GM21737 (cell line): ENCODE measurements around the gene ZBTB12.
"Not testable (repeated sequence)": the region's sequence is repeated elsewhere in the genome, so short reads cannot be mapped to it uniquely, and the experiment has no call there.

Experiments used
- ATAC-seq: cut with Tn5 transposase; IDR thresholded peaks from one replicate; pipeline ENCODE4 v1.9.1; 2021; ENCODE audit warnings: mild to moderate bottlenecking, moderate library complexity; ENCODE audit not compliant: unreplicated experiment

ZBTB12 gene

GRCh38 chr6:31901953-31902643, at the start of gene ZBTB12:
Gene ZBTB12, minus strand, starts transcription at chr6:31902086. Its CDS starts 781 bp downstream, at chr6:31901305.
- no peak for ATAC-seq

DNA sequence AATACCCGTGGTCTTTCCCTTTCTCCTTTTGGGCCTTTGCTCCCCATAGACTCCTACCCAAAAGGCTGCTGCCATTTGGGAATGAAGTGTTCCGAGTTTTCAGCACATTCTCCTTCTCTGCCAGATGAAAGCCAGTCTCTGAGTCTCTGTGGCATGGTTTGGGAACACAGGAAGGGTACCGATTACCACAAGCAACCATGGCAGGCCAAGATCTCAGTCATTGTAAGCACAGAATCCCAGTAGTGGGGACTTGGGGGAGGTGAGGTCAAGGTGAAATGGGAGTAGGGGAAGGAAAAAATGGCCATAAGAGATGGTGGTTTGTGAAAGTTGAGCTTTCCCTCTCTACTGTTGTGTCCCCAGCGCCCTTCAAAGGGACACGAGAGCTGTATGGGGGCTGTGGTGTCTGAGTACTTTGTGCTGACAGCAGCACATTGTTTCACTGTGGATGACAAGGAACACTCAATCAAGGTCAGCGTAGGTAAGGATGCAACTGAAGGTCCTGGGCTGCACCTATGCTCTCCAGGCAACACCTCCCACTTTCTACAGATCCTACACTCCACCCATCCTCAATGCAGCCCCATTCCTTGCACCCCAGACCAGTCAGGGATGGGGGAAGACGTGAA, 48.2 kb upstream of the ZBTB12 start:
- ATAC-seq, result no peak

DNA sequence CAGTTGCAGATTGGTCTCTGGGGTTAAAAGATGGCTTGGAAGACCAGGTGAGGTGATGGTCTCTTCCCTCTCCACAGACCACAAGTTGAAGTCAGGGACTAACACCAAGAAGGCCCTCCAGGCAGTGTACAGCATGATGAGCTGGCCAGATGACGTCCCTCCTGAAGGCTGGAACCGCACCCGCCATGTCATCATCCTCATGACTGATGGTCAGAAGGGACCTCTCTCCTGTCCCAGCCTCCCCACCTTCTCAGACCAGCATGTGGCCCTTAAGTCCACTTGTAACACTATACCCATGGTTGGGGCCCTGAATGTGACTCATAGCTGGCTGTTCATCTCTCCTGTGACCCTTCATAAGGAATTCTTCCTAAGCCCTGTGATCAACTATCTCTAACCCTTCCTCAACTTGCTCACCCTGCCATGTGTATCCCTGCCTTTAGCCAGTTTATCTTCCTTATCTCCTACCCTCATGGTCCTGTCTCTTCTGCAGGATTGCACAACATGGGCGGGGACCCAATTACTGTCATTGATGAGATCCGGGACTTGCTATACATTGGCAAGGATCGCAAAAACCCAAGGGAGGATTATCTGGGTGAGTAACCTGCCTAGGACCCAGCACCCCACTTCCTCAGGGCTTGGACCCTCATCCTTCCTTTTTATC, 47.0 kb upstream of the ZBTB12 start:
- no peak for ATAC-seq

GRCh38 chr6:31948306-31948705, 46.4 kb upstream of the ZBTB12 start:
- no peak for ATAC-seq

GRCh38 chr6:31947864-31948263, 46.0 kb upstream of the ZBTB12 start:
- ATAC-seq, result no peak

GRCh38 chr6:31947070-31947675, 45.3 kb upstream of the ZBTB12 start:
- no peak for ATAC-seq

DNA sequence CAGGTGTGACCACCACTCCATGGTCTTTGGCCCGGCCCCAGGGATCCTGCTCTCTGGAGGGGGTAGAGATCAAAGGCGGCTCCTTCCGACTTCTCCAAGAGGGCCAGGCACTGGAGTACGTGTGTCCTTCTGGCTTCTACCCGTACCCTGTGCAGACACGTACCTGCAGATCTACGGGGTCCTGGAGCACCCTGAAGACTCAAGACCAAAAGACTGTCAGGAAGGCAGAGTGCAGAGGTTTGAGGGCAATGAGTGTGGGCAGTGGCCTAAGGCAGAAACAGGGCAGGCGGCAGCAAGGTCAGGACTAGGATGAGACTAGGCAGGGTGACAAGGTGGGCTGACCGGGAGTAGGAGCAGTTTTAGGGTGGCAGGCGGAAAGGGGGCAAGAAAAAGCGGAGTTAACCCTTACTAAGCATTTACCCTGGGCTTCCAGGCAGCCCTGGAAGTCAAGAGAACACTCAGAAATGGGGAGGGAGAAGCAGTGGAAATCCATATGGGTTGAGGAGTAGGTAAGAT, 44.5 kb upstream of the ZBTB12 start:
- no peak for ATAC-seq

DNA sequence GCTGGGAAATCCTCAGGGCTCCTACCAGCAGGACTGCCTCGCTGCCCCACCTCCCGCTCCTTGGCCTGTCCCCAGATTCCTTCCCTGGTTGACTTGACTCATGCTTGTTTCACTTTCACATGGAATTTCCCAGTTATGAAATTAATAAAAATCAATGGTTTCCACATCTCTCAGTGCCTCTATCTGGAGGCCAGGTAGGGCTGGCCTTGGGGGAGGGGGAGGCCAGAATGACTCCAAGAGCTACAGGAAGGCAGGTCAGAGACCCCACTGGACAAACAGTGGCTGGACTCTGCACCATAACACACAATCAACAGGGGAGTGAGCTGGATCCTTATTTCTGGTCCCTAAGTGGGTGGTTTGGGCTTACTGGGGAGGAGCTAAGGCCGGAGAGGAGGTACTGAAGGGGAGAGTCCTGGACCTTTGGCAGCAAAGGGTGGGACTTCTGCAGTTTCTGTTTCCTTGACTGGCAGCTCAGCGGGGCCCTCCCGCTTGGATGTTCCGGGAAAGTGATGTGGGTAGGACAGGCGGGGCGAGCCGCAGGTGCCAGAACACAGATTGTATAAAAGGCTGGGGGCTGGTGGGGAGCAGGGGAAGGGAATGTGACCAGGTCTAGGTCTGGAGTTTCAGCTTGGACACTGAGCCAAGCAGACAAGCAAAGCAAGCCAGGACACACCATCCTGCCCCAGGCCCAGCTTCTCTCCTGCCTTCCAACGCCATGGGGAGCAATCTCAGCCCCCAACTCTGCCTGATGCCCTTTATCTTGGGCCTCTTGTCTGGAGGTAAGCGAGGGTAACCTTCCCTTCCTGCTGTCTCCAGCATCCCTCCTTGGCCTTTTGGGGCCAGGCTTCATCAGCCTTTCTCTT, 43.9 kb upstream of the ZBTB12 start, which contains the start of gene CFB:
Gene CFB (plus strand): TSS at position 589 of the 863 bp plus-strand sequence. CDS start 127 bp downstream, at position 716.
- ATAC-seq, result no peak

DNA sequence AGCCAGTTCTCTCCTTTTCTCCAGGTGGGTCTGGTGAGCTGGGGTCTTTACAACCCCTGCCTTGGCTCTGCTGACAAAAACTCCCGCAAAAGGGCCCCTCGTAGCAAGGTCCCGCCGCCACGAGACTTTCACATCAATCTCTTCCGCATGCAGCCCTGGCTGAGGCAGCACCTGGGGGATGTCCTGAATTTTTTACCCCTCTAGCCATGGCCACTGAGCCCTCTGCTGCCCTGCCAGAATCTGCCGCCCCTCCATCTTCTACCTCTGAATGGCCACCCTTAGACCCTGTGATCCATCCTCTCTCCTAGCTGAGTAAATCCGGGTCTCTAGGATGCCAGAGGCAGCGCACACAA, 43.2 kb upstream of the ZBTB12 start:
- ATAC-seq, result no peak

DNA sequence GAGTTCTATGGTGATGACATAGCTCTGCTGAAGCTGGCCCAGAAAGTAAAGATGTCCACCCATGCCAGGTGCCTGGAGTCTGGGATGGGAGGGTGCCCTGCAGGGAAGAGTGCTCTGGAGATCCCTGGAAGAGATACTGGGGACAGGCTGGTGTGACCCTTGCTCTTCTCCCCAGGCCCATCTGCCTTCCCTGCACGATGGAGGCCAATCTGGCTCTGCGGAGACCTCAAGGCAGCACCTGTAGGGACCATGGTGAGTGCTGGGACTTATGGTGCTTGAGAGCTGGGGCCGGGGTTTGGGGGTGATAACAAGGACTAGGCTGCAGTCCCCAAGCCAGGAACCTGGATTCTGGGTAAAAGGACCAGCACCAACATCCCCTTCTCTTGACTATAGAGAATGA, 41.9 kb upstream of the ZBTB12 start:
- no peak for ATAC-seq

DNA sequence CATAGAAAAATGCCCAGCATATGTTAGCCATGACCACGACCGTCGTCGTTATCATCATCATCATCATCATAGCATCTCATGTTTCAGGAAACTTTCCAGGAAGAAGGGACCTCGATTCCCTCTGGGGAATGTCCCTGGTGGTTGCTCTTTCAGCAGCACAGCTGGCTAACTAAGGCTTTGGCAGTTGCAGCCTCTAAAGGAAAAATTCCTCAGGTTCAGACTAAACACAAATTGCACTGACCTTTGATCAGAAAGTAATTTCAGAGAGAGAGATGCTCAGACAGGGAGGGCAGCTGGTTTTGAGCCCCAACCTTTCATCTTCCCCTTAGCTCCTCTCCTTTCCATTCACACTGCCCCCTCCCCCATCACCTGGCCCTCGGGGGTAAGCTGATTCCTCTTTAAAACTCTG, 38.4 kb upstream of the ZBTB12 start:
- no peak for ATAC-seq

DNA sequence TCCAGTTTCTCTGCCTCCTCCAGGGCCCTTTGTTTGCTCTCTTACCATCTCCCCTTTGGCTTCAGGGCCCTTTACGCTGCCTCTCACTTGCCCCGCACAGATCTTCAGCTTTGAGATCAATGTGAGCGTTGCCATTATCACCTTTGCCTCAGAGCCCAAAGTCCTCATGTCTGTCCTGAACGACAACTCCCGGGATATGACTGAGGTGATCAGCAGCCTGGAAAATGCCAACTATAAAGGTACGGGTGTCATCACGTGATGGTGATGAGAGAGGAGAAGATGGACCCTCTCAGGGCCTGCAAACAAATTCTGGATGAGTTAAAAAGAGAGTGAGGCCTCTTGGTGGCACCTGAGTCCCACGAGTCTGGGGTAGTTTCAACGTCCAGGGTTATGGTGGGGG, 33.9 kb upstream of the ZBTB12 start:
- ATAC-seq, result no peak

GRCh38 chr6:31935021-31935420, 33.1 kb upstream of the ZBTB12 start:
- ATAC-seq, result no peak

DNA sequence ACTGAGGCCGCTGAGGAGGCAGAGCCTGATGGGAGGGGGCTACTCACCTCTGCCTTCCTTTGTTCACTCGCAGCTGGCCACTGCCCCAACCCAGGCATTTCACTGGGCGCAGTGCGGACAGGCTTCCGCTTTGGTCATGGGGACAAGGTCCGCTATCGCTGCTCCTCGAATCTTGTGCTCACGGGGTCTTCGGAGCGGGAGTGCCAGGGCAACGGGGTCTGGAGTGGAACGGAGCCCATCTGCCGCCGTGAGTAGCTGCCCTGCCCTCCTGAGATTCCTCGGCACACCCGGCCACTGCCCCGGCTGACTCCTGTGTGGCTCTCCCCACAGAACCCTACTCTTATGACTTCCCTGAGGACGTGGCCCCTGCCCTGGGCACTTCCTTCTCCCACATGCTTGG, 31.7 kb upstream of the ZBTB12 start:
- ATAC-seq, result no peak

DNA sequence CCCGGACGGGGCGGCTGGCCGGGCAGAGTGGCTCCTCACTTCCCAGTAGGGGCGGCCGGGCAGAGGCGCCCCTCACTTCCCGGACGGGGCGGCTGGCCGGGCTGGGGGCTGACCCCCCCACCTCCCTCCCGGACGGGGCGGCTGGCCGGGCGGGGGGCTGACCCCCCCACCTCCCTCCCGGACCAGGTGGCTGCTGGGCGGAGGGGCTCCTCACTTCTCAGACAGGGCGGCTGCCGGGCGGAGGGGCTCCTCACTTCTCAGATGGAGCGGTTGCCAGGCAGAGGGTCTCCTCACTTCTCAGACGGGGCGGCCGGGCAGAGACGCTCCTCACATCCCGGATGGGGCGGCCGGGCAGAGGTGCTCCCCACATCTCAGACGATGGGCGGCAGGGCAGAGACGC, 30.3 kb upstream of the ZBTB12 start:
- not testable (repeated sequence) for ATAC-seq

GRCh38 chr6:31930962-31931361, 29.1 kb upstream of the ZBTB12 start:
- no peak for ATAC-seq

- ATAC-seq, result no peak
Measured at GRCh38 chr6:31928672-31928939, 26.7 kb upstream of the ZBTB12 start.

DNA sequence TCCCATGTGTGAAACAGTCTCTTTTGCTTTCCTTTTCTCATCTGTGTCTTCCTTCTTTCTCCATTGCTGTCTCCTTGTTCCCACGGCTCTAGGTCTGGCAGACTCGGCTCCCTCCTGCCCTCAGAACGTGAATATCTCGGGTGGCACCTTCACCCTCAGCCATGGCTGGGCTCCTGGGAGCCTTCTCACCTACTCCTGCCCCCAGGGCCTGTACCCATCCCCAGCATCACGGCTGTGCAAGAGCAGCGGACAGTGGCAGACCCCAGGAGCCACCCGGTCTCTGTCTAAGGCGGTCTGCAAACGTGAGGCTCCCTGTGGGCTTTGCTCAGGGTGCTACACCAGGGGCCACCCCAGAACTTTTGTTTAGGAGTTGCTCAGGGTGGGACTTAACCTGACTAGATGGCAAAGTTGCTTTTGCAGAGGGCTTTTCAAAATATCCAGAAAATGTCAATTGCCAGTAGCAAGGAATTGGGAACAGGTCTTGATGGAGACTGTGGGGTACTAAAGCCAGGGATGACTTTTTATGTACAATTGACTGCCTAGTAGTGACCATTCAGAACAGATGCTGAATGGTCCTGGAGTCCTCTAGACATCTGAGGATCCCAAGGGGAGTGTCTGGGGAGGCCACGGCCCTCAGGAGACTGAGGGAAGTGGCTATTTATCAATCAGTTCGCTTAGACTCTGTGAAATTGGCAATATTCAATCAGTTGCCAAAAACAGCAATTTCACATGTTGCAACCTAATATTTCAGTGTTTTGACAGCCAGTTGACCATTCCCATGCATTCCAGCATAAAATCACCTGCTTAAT, 26.2 kb upstream of the ZBTB12 start:
- ATAC-seq, result no peak

DNA sequence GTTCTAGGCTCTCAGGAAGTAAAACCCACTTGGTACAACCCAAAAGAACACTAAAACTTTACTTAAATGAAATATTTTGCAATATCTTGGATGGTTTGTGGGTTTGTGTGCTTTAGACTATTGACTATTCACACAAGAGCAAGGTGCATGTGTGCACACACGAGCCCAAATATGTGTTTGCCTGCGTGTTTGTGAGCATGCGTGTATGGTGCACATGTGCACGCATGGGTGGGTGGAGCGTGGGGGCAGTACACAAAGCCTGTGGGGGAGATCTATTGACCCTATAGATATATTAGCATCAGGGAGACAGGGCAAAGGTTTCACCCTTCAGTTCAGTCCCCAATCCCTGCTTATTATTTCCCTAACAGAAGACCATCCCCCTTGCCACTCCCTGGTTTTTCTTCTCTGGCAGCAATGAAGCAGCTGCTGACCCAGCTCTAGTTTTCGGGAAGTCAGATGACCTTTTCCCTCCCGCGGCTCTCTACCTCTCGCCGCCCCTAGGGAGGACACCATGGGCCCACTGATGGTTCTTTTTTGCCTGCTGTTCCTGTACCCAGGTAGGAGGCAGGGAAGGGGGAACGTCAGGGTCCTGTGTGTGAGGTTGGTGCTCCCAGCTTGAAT, 25.5 kb upstream of the ZBTB12 start, which contains the start of gene C2:
Gene C2 (plus strand): TSS at position 476 of the 621 bp plus-strand sequence. CDS start 36 bp downstream, at position 512.
- no peak for ATAC-seq
